ENCODE results near the gene PKNOX2. TPM values are rescaled to one million over a fixed set of nuclear protein-coding genes. Genes with fewer than 3 reads are reported as not detected.

Gene PKNOX2
- total and polyA plus RNA-seq, 2 of the 4 experiments (the other 2 are of a cell fraction), result 0.72 to 2.3 TPM

DNA sequence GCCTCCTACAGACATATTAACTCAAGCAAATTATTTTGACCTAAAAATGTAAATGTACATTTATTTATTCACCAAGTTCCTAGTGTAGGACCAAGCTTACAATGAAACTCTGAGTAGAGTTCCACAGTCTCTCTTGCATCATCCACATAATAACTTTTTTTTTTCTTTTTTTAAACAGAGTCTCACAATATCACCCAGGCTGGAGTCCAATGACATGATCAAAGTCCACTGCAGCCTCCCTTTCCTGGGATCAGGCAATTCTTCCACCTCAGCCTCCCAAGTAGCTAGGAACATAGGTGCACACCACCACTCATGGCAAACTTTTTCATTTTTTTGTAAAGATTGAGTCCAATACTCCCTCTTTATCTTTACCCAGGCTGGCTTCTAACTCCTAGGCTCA is 303.5 kb downstream of the PKNOX2 start:
- BruUV-seq (replicated peaks), result no TSS peak

More for the DNA sequence above, 303.5 kb downstream of the PKNOX2 start:
- no peak overlapping the region for H3K4me2 ChIP-seq (ENCODE audit: low read depth, low read length)
- no peaks in the 10 kb centered on the region for H3K9me3 ChIP-seq (ENCODE audit: control insufficient read depth, insufficient read depth, low read length)
- ATAC-seq (ENCODE audit: low read depth) (no peak), DNase-seq (no peak)
- TF ChIP-seq CEBPB (IDR thresholded peaks at IDR 0.05; ENCODE audit: low read depth, low read length) (peak; percentile 19; the same call in 1 of the 2 replicates), MXI1 (IDR thresholded peaks at IDR 0.05; ENCODE audit: borderline replicate concordance, low read depth, low read length) (no peak), MAFK (IDR thresholded peaks at IDR 0.05; ENCODE audit: low read depth, low read length) (no peak), USF2 (IDR thresholded peaks at IDR 0.05; ENCODE audit: low read depth, low read length) (no peak), SMC3 (IDR thresholded peaks at IDR 0.05; ENCODE audit: low read depth, low read length) (no peak)
- H3K9me1 ChIP-seq (ENCODE audit: insufficient read depth, low read length), result peaks cover 2% of the 10 kb centered on the region; the same call in 1 of the 2 replicates
- no peak overlapping the region for H4K8ac ChIP-seq (ENCODE audit: low read depth in 2 of 2, low read length in 2 of 2)
- no peak overlapping the region for H2BK120ac ChIP-seq (ENCODE audit: low read depth, low read length)
- H4K5ac ChIP-seq (ENCODE audit: low read depth, low read length), result no peak overlapping the region
- no peaks in the 10 kb centered on the region for H3K36me3 ChIP-seq (ENCODE audit: control insufficient read depth, insufficient read depth, low read length)
- H3K56ac ChIP-seq (ENCODE audit: extremely low read depth, insufficient read depth, low read length), result no peak overlapping the region
- H2BK5ac ChIP-seq (ENCODE audit: low read depth, low read length, poor library complexity, severe bottlenecking), result no peak overlapping the region
- CTCF ChIA-PET, result interaction anchor here (0.7 kb wide), 1 partner anchor 54 kb away, joined by 3 read pairs; no protein-coding TSS in a partner anchor
- no peak overlapping the region for H3K18ac ChIP-seq (ENCODE audit: low read depth, low read length)
- H2BK20ac ChIP-seq (ENCODE audit: low read depth, low read length), result no peak overlapping the region
- no peak overlapping the region for H2AFZ ChIP-seq (replicated peaks; ENCODE audit: low read length, poor library complexity)
- no peak overlapping the region for H2BK15ac ChIP-seq (ENCODE audit: low read depth, low read length)
- POLR2A ChIA-PET (ENCODE audit: unreplicated experiment), result no interaction called here
- no peak overlapping the region for H3K4ac ChIP-seq (ENCODE audit: low read depth, low read length)
- H3K27me3 ChIP-seq (ENCODE audit: control insufficient read depth, insufficient read depth, low read length), result no peaks in the 10 kb centered on the region
- H4K20me1 ChIP-seq (ENCODE audit: insufficient read depth, low read length), result no peaks in the 10 kb centered on the region
- intact Hi-C loops (cut with micrococcal nuclease), result no loop called here
- peaks cover 3% of the 10 kb centered on the region; the same call in 1 of the 2 replicates for H3K4me1 ChIP-seq (ENCODE audit: control insufficient read depth, insufficient read depth, low read length)
- H3K79me1 ChIP-seq (ENCODE audit: low read depth in 1 of 2, low read length in 2 of 2), result no peaks in the 10 kb centered on the region
- in situ Hi-C loops (cut with MboI; ENCODE audit: low sequenced_read_pairs), result no loop called here
- H3K27ac ChIP-seq (ENCODE audit: insufficient read depth, low read length), result no peak overlapping the region
- dilution Hi-C loops (cut with HindIII; ENCODE audit: low sequenced_read_pairs, unreplicated experiment), result no loop called here
- H2AK9ac ChIP-seq (replicated peaks; ENCODE audit: low read depth, low read length, poor library complexity), result no peak overlapping the region
- H3K4me3 ChIP-seq (ENCODE audit: insufficient read depth, low read depth, low read length), result no peak overlapping the region
- no peak overlapping the region for H3K9ac ChIP-seq (ENCODE audit: low read depth, low read length)
- H2AK5ac ChIP-seq (ENCODE audit: low read depth, low read length), result no peak overlapping the region
- no peak overlapping the region for H3K23ac ChIP-seq (ENCODE audit: low read depth, low read length)
- no peak overlapping the region for H3K14ac ChIP-seq (replicated peaks; ENCODE audit: low read depth, low read length)
- H4K91ac ChIP-seq (ENCODE audit: insufficient read depth, low read depth, low read length), result no peak overlapping the region

Data from IMR-90 (cell line).